ENCODE data around the gene OPN4.

- TF ChIP-seq, protein P1, sequence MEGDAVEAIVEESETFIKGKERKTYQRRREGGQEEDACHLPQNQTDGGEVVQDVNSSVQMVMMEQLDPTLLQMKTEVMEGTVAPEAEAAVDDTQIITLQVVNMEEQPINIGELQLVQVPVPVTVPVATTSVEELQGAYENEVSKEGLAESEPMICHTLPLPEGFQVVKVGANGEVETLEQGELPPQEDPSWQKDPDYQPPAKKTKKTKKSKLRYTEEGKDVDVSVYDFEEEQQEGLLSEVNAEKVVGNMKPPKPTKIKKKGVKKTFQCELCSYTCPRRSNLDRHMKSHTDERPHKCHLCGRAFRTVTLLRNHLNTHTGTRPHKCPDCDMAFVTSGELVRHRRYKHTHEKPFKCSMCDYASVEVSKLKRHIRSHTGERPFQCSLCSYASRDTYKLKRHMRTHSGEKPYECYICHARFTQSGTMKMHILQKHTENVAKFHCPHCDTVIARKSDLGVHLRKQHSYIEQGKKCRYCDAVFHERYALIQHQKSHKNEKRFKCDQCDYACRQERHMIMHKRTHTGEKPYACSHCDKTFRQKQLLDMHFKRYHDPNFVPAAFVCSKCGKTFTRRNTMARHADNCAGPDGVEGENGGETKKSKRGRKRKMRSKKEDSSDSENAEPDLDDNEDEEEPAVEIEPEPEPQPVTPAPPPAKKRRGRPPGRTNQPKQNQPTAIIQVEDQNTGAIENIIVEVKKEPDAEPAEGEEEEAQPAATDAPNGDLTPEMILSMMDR (IDR thresholded peaks at IDR 0.05), result no peak
- no peak for TF ChIP-seq POLR2A (IDR thresholded peaks at IDR 0.05)
Measured at GRCh38 chr10:86681722-86682386, 27.5 kb downstream of the OPN4 start.

All from testis (tissue), 2 donors.